ENCODE measurements around the gene PAX6. TPM values are rescaled to one million over a fixed set of nuclear protein-coding genes. Genes with fewer than 3 reads are reported as not detected.

Gene PAX6
- total RNA-seq, 1 experiment from 2014 or later = 9.3 TPM

DNA sequence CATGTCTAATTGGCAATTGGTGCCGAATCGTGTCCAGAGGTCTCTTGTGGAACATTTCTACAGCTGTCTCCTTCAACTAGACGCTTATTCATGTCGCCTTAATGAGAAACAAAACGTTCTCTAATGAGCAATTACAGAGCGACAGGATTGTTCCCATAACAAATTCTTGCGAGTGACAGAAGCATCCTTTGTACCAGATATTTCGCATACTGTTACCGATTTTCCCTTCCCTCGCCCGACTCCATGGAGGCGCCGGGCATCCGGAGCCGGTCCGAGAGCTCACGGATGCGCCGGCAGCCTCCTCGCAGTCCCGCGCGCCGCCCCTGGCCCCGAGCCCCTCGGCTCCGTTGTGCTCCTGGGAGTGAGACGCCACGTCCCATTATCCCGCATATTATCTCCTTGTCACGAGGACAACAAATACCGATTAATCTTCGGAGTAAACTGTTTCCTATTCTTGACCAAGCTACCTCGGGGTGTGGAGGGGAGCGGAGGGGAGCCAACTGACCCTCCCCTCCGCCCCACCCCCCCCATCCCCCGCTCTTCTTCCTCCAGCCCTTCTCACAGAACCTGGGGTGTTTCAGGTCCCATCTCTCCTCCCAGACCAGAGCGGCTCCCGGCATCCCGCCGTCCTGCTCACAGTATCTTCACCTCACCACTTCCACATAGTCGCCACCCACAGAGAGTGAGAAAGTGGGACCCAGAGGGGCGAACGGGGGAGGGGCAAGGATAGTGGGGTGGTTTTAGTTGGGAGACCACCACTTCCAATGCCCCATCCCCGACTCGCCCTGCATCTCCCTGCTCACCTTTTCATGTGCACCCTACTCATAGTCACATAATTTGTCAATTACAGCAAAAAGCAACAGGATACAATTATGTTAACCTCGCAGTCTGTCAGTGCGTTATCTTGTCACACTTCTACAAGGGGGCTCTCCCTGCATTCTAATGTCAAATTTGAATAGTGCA is 11.4 kb downstream of the PAX6 start:
- no peak for DNase-seq
- H3K4me1 ChIP-seq = no peaks in the 10 kb centered on the region
- H3K9me3 ChIP-seq (replicated peaks) = no peaks in the 10 kb centered on the region
- no peak overlapping the region for H3K4me3 ChIP-seq
- no peaks in the 10 kb centered on the region for H3K27me3 ChIP-seq
- H3K36me3 ChIP-seq = no peaks in the 10 kb centered on the region
- no peak overlapping the region for H3K27ac ChIP-seq

GRCh38 chr11:31798554-31799434 is 12.3 kb downstream of the PAX6 start:
- no peak overlapping the region for H3K27ac ChIP-seq
- no peaks in the 10 kb centered on the region for H3K9me3 ChIP-seq (replicated peaks)
- H3K4me3 ChIP-seq = no peak overlapping the region
- no peaks in the 10 kb centered on the region for H3K4me1 ChIP-seq
- no peaks in the 10 kb centered on the region for H3K36me3 ChIP-seq
- H3K27me3 ChIP-seq = no peaks in the 10 kb centered on the region
- DNase-seq = no peak

DNA sequence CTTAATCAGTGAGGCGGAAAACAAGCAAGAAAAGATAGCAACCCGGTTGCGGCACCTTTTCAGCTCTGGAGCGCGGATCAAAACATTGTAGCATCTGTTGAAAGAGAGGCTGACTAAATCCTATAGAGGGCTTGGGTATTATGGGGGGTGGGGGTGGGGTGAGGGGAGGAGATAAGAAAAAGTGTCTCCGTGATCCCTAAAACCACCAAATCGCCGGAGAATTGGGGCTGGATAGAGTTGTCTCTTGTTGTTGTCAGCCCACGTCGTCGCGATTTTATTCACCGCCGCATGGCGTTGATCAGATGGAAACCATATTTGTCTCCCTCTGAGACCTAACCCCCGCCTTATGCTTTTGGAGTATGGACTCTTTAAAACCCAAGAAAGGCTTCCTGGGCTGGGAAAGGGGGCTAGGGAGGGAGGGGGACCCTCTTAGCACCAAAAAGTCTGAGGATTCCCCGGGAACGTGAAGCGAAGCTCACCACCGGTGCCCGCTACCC is 13.0 kb downstream of the PAX6 start:
- H3K36me3 ChIP-seq = no peaks in the 10 kb centered on the region
- no peaks in the 10 kb centered on the region for H3K9me3 ChIP-seq (replicated peaks)
- no peak for DNase-seq
- H3K27me3 ChIP-seq = no peaks in the 10 kb centered on the region
- no peaks in the 10 kb centered on the region for H3K4me1 ChIP-seq
- no peak overlapping the region for H3K4me3 ChIP-seq
- H3K27ac ChIP-seq = no peak overlapping the region

- H3K9me3 ChIP-seq (replicated peaks) = no peaks in the 10 kb centered on the region
- H3K36me3 ChIP-seq = no peaks in the 10 kb centered on the region
- no peaks in the 10 kb centered on the region for H3K4me1 ChIP-seq
- no peak for DNase-seq
- no peaks in the 10 kb centered on the region for H3K27me3 ChIP-seq
- no peak overlapping the region for H3K27ac ChIP-seq
- no peak overlapping the region for H3K4me3 ChIP-seq
These were observed 13.7 kb downstream of the PAX6 start for GRCh38 chr11:31797190-31798056.

DNA sequence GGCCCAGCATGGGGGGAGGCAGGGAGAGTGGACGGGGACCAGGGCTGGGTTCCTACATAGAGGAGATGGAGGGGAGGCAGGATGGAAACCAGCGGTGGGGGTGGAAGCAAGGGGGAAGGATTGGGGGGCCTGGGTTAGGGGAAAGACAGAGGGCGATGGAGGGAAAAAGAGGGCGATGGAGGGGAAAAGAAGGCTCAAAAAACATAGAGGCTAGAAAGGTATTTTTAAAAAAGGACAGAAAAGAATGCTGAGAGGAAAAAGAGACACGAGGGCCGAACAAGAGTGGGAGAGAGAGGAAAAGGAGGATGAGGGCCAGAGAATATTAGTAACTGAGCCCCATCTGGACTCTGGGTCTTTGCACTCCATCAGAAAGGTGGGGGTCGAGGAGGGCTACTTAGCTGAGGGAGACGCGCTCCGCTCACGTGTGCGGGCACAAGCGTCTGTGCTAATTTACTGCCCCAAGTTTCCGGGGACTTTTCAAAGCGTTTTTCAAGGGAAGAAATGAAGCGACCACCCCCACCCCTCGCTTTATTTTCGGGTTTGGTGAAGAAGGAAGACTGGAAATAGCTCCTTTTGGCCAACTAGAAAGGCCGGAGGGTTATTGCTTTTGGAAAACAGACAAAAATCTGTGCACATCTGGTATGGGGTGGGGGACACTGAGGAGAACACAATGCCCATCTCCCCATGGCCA is 14.5 kb downstream of the PAX6 start:
- no peak for DNase-seq
- Histone ChIP-seq H3K4me1 (no peaks in the 10 kb centered on the region), H3K9me3 (replicated peaks) (no peaks in the 10 kb centered on the region), H3K27ac (no peak overlapping the region), H3K27me3 (no peaks in the 10 kb centered on the region), H3K36me3 (no peaks in the 10 kb centered on the region), H3K4me3 (no peak overlapping the region)

- no peaks in the 10 kb centered on the region for H3K9me3 ChIP-seq (replicated peaks)
- H3K27me3 ChIP-seq = no peaks in the 10 kb centered on the region
- H3K27ac ChIP-seq = no peak overlapping the region
- no peaks in the 10 kb centered on the region for H3K4me1 ChIP-seq
- DNase-seq = no peak
- H3K4me3 ChIP-seq = no peak overlapping the region
- H3K36me3 ChIP-seq = no peaks in the 10 kb centered on the region
These were observed 15.2 kb downstream of the PAX6 start for GRCh38 chr11:31795706-31796498.

GRCh38 chr11:31794548-31794947 is 16.6 kb downstream of the PAX6 start:
- Histone ChIP-seq H3K9me3 (replicated peaks) (no peaks in the 10 kb centered on the region), H3K4me1 (no peaks in the 10 kb centered on the region), H3K27ac (no peak overlapping the region), H3K4me3 (no peak overlapping the region), H3K27me3 (no peaks in the 10 kb centered on the region), H3K36me3 (no peaks in the 10 kb centered on the region)
- DNase-seq = no peak

- no peak overlapping the region for H3K4me3 ChIP-seq
- no peak overlapping the region for H3K27ac ChIP-seq
- H3K27me3 ChIP-seq = no peaks in the 10 kb centered on the region
- no peaks in the 10 kb centered on the region for H3K4me1 ChIP-seq
- DNase-seq = no peak
- H3K36me3 ChIP-seq = no peaks in the 10 kb centered on the region
- no peaks in the 10 kb centered on the region for H3K9me3 ChIP-seq (replicated peaks)
These were observed 17.9 kb downstream of the PAX6 start for GRCh38 chr11:31793264-31793663.

DNA sequence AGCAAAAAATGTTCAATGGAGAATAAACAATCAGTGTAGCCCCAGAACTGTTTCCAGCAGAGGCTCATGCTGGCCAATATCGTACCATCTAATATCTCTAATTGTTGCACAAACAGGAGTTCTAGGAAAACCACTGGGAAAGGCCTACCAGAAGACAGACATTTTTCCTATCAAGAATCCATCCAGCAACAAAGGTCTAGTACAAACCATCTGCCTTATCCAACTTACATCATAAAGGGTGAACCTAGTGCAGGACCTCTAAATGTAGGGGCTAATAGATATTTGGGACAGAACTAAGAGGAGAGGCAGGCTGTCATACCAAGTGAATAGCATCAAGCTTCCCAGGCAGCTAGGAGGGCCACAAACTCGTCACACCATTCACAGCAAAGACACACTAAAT is 18.7 kb downstream of the PAX6 start:
- no peaks in the 10 kb centered on the region for H3K36me3 ChIP-seq
- no peaks in the 10 kb centered on the region for H3K27me3 ChIP-seq
- no peak overlapping the region for H3K27ac ChIP-seq
- H3K4me1 ChIP-seq = no peaks in the 10 kb centered on the region
- no peaks in the 10 kb centered on the region for H3K9me3 ChIP-seq (replicated peaks)
- no peak for DNase-seq
- no peak overlapping the region for H3K4me3 ChIP-seq

- H3K4me1 ChIP-seq = no peaks in the 10 kb centered on the region
- no peak overlapping the region for H3K27ac ChIP-seq
- H3K4me3 ChIP-seq = no peak overlapping the region
- DNase-seq = no peak
- H3K9me3 ChIP-seq (replicated peaks) = no peaks in the 10 kb centered on the region
- no peaks in the 10 kb centered on the region for H3K27me3 ChIP-seq
- H3K36me3 ChIP-seq = no peaks in the 10 kb centered on the region
These were observed 19.1 kb downstream of the PAX6 start for GRCh38 chr11:31792036-31792435.

GRCh38 chr11:31790649-31791048 is 20.5 kb downstream of the PAX6 start:
- no peaks in the 10 kb centered on the region for H3K4me1 ChIP-seq
- no peak overlapping the region for H3K4me3 ChIP-seq
- no peak for DNase-seq
- H3K36me3 ChIP-seq = no peaks in the 10 kb centered on the region
- no peak overlapping the region for H3K27ac ChIP-seq
- H3K9me3 ChIP-seq (replicated peaks) = no peaks in the 10 kb centered on the region
- no peaks in the 10 kb centered on the region for H3K27me3 ChIP-seq

DNA sequence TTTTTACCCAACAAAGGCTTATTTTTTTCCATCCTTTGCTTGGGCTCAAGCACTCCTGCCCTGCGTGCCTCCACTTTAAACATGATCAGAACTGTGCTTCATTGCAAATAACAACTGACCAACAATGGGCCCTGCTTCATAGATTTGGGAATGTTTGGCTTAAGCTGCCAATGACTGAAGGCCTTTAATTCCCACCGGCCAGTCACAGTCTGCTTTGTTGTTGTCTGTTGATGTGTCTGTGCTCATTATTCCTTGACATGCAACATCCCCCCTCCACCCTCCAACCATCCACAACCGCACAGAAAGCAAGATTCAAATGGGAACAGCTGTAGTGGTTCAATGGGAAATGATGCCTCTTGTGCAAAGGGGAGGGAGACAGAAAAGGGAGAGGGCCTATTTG is 23.0 kb downstream of the PAX6 start:
- H3K27ac ChIP-seq = no peak overlapping the region
- H3K36me3 ChIP-seq = no peaks in the 10 kb centered on the region
- H3K9me3 ChIP-seq (replicated peaks) = no peaks in the 10 kb centered on the region
- DNase-seq = no peak
- H3K27me3 ChIP-seq = no peaks in the 10 kb centered on the region
- no peak overlapping the region for H3K4me3 ChIP-seq
- H3K4me1 ChIP-seq = no peaks in the 10 kb centered on the region

DNA sequence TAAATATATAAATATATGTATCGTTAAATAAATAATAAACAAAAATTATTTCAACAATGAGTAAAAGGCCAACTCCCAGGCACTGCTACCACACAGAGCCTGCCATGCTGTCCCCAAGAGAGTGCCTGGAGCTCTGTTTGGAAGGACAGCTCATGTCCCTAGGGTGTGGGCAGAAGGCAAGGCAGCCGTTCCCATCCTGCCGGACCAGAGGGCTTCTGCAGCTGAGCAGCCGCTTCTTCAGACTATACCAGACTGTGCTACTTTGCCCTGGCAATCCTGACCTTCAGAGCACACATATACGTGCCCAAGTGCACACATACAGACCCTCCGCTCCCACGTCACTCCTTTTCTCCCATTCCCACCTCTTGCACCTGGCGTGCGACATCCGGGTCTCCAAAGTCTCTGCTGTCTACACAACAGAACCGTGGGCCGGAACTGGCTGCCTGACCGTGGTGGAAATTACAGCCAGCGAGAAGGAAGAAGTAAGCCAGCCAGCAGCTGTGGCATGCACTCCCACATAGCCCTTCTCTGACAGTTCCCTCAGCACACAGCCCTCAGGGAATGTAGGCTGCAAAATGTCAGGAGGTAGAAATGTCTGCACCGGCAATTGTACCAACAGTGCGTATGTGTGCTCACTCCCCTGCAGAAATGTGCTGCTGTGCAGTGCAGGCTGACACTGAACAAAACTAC is 24.0 kb downstream of the PAX6 start:
- Histone ChIP-seq H3K9me3 (replicated peaks) (no peaks in the 10 kb centered on the region), H3K4me3 (no peak overlapping the region), H3K27me3 (no peaks in the 10 kb centered on the region), H3K27ac (no peak overlapping the region), H3K4me1 (no peaks in the 10 kb centered on the region), H3K36me3 (no peaks in the 10 kb centered on the region)
- DNase-seq = no peak
